IPS-11a (cell line): ENCODE measurements around the gene PREP.
"Not testable (repeated sequence)": the region's sequence is repeated elsewhere in the genome, so short reads cannot be mapped to it uniquely, and the experiment has no call there.

ENCODE experiments used
- H3K4me3 ChIP-seq: one replicate; pipeline ENCODE4 v1.5.1; 2013; ENCODE audit warnings: low read depth, low read length, control low read depth

Gene PREP

DNA sequence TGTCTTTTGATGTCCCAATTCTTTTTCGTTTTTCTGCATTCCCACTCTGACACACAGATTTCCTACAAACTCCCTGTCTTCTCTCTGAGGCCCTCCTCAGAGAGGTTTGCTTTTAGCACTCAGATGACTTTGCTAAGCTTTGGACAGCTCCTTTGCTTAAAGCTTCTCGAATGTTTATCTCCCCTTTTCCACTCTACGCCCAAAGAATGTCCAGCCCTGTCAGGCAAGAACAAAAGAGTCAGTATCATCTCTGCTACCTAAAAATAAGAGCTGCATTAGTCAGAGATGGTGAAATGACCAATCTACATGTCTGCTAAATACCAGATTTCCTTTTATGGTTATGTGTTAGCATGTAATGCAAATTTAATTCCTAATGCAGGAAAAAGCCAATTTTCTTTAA, 56.8 kb downstream of the PREP start:
- no peak overlapping the region for H3K4me3 ChIP-seq

- H3K4me3 ChIP-seq = no peak overlapping the region
Measured at GRCh38 chr6:105345506-105345905, 57.4 kb downstream of the PREP start.

GRCh38 chr6:105344881-105345370, 58.0 kb downstream of the PREP start:
- H3K4me3 ChIP-seq = no peak overlapping the region

DNA sequence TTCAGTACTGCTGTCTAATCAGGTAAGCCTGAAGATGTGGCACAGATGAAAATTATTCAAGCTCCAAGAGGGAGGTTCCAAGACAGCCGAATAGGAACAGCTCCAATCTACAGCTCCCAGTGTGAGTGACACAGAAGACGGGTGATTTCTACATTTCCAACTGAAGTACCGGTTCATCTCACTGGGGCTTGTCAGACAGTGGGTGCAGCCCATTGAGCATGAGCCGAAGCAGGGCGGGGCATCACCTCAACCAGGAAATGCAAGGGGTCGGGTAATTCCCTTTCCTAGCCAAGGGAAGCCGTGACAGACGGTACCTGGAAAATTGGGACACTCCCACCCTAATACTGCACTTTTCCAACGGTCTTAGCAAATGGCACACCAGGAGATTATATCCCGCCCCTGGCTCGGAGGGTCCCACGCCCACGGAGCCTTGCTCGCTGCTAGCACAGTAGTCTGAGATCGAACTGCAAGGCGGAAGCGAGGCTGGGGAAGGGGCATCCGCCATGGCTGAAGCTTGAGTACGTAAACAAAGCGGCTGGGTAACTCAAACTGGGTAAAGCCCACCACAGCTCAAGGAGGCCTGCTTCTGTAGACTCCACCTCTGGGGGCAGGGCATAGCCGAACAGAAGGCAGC, 64.4 kb downstream of the PREP start:
- H3K4me3 ChIP-seq = not testable (repeated sequence)

DNA sequence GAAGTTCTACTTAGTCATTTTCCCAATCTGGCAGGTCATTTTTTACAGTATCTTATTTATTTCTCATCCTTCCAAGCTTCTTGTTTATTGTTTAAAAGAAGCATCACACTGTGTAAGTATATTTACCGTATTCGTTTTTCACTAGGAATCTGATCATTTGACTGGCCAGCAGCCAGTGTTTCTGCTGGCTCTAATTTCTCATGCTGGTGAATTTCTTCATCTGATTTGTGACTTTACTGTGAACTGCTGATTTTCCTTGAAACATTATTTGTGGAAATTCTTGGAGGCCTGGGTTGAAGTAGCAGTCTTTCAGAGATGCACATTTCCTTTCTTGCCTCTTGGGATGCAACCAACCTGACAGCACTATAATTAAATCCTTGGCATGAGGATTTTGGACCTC, 65.9 kb downstream of the PREP start:
- H3K4me3 ChIP-seq = no peak overlapping the region

DNA sequence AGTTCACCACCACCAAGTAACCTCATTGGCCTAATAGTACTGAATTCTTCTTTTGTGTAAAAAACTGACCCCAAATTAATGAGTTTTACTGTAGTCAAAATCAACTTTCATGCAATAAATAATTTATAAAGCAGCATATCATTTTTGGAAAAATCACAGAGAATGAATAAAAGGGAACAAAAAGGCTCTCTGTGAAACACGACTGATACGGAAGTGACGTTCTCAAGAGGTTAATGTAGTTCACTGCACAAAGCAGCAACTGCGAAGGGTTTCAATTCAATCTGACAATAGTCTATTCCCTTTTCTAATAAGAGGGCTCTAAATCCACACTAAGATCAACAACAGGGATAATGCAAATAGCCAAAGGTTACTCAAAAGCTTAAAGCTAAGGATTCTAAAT, 70.3 kb downstream of the PREP start:
- H3K4me3 ChIP-seq = no peak overlapping the region

DNA sequence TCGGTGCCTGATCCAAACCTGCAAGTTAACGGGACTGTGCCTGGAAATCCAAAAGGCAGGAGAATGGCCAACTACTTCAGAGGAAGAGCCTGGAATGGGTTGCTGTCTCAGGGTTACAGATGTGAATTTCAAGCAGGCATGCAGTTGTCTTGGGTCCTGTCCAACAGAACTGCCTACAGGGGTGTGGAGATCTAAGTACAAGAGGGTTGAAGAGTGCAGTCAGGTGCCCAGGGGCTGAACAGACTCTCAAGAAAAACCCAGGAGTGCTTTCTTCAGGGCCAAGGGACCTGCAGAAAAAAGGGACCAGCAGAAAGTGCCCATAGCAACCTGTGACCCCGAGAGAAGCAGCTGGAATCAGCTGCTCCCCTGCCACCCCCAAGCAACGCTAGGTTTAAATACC, 71.0 kb downstream of the PREP start:
- no peak overlapping the region for H3K4me3 ChIP-seq

- H3K4me3 ChIP-seq = no peak overlapping the region
Measured at GRCh38 chr6:105330913-105331312, 72.0 kb downstream of the PREP start.

DNA sequence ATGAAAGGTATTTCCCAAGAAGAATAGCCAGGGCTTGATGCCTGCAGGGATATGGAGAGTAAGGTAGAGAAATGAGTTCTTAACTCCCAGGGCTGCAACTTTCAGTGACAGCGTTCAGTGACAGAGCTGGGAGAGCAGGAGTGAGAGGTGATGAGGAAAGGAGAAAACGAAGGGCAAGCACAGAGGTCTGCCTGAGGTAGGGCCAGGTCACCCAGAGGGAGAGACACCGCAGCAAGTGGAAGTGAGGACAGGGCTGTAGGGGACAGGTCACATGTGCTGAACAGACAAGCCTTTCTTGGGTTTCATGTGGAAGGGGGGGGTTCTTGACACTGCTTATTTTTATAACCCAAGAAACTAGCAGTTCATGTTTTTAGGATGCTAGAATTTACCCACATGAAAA, 72.5 kb downstream of the PREP start:
- no peak overlapping the region for H3K4me3 ChIP-seq

DNA sequence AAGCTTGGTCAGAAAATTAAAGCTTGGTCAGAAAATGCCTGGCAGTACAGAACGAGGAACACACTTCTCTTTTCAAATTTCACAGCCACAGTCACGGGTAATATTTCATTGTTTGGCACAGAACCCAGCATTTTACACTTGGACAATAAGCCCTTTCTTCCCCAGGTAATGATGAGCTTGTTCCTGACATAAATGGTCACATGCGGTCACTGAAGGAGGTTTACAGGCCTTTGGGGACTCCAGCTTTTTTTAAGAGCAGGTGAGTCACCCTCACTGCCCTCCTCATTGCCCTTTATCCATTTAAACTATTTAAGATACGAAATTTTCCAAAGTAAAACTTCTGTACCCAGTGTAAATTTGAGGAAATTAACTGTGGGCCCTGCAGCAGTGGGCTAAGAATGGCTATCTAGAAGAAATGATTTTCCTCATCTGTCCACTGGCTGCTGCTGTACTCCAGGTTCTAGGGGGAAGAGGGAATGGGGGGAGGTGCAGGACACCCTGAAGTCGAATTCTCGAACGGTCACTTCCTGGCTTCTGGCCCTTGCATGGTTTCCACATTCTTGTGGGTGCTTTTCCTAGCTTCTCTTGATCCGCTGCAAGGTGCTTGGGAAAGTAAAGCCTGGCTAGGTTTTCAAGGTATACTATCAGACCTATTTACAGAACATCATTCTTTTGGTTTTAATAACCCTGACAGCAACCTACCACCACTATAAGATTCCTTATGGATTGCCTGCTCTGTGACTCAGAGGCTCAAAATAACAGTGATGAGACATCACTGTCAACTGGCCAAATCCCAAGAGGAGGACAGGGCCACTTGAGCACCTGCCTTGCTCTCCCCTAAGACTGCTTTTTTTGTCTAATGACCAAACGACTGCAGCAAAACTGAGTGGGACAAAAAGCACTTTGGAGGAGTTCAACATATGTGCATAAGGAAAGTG, 75.8 kb downstream of the PREP start:
- H3K4me3 ChIP-seq = no peak overlapping the region

DNA sequence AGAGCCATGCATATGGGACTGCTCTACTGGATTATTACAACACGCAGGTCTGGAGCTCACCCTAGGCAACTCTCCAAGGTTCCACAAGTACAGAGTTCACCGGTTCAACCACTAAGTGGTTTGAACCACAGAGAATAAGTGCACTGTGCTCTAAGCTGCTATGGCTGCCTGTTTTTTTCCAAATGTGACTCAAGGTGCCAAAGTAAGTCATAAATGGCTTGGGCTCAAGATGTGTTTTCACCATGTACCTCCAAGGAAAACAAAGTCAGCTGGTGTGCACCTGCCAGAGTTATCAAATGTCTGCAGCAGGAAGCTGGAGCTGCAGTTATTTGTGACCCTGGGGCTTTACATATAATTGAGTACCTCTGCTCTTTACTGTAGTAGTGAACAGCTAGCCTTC, 76.7 kb downstream of the PREP start:
- no peak overlapping the region for H3K4me3 ChIP-seq

- no peak overlapping the region for H3K4me3 ChIP-seq
Measured at GRCh38 chr6:105324386-105324950, 78.4 kb downstream of the PREP start.

DNA sequence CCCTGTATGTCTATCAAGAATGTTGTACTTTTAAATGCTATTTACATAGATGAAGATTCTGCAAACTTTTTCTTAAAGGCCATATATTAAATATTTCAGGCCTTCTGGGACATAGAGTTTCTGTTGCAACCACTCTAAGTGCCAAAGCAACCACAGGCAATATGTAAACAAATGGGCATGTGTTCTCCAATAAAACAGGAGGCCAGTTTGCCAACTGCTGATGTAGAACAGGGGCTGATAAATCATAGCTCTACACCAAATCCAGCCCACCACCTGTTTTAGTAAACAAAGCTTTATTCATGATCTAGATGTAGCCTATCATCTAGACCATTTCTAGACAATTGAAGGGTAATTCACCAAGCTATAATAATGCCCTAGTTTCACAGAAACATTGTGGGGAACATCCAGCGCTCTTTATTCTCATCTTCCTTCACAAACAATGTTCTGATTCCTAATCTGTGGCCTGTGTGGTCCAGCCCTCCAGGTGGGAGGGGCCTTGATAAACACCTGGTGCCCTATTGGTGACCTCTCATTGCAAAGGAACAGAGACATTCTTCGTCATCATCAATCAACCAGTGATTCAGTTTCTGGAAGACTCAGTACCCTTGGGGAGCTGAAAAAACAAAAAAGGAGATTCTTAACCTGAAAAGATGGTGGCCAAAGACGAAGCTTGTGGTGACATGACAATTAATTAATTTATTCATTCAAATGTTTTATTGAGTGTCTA, 80.2 kb downstream of the PREP start:
- no peak overlapping the region for H3K4me3 ChIP-seq

GRCh38 chr6:105321728-105322127, 81.2 kb downstream of the PREP start:
- H3K4me3 ChIP-seq = no peak overlapping the region

DNA sequence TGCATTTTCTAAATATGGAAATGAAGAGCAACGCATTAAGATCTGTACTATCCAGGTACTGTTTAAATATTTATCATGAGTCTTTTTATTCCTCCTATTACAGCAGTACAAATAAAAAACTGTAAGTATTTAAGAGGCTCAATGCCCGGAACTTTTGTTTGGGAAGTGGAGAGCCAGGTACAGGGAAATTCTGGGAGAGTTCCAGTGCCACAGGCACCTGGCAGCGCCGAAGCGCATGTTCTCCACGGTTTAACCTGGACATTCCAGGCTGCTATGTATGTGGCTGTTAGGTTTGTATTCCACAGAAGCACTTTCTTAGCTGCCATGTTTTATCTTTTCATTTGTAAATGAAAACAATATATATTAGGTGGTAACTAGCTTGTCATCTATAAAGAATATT, 81.7 kb downstream of the PREP start:
- no peak overlapping the region for H3K4me3 ChIP-seq

GRCh38 chr6:105320765-105321164, 82.1 kb downstream of the PREP start:
- H3K4me3 ChIP-seq = no peak overlapping the region

GRCh38 chr6:105320271-105320670, 82.6 kb downstream of the PREP start:
- H3K4me3 ChIP-seq = no peak overlapping the region

- H3K4me3 ChIP-seq = no peak overlapping the region
Measured at GRCh38 chr6:105319331-105319730, 83.6 kb downstream of the PREP start.

DNA sequence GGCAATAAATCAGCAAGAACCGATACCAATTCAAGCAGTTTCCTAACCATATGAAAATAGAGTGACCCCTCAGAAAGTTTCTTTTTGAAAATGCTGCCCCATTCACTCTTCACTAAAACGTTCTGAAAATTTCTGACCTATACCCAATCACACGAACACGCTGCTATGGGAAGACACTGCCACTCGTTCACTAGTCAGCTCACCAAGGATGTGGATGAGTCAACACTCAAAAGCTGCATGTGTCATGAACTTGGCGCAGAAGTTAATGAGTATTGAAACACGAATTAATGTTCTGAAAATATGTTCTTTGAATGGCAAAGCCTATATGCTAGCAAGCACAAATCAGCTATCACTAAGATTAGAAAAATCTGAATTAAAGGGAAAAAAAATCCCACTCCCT, 84.2 kb downstream of the PREP start:
- H3K4me3 ChIP-seq = no peak overlapping the region

GRCh38 chr6:105317607-105318533, 85.0 kb downstream of the PREP start:
- H3K4me3 ChIP-seq = no peak overlapping the region
